TTC549 (cell line): ENCODE measurements around the gene SEC23B.
"Not testable (repeated sequence)": the region's sequence is repeated elsewhere in the genome, so short reads cannot be mapped to it uniquely, and the experiment has no call there.

ENCODE experiments used
- FAIRE-seq: peaks from 2 replicates; lab custom pipeline; 2012; peaks lifted over from hg19 to GRCh38; lab: Jason Lieb, UNC

SEC23B gene

GRCh38 chr20:18526761-18527160 lies 19.0 kb downstream of the SEC23B start:
- not testable (repeated sequence) for FAIRE-seq

GRCh38 chr20:18527339-18527738 lies 19.6 kb downstream of the SEC23B start:
- FAIRE-seq = no peak

- FAIRE-seq = no peak
These were observed 20.1 kb downstream of the SEC23B start for GRCh38 chr20:18527836-18528235.

- no peak for FAIRE-seq
These were observed 21.3 kb downstream of the SEC23B start for GRCh38 chr20:18529041-18529440.

- FAIRE-seq = no peak
These were observed 24.9 kb downstream of the SEC23B start for GRCh38 chr20:18532626-18533025.

- FAIRE-seq = no peak
These were observed 25.8 kb downstream of the SEC23B start for GRCh38 chr20:18533491-18533890.

GRCh38 chr20:18533978-18534644 lies 26.4 kb downstream of the SEC23B start:
- FAIRE-seq = no peak

- no peak for FAIRE-seq
These were observed 29.9 kb downstream of the SEC23B start for GRCh38 chr20:18537651-18538050.

- no peak for FAIRE-seq
These were observed 34.0 kb downstream of the SEC23B start for GRCh38 chr20:18541741-18542140.

- no peak for FAIRE-seq
These were observed 35.5 kb downstream of the SEC23B start for GRCh38 chr20:18543216-18543615.

- FAIRE-seq = no peak
These were observed 36.2 kb downstream of the SEC23B start for GRCh38 chr20:18543932-18544331.

- FAIRE-seq = no peak
These were observed 37.8 kb downstream of the SEC23B start for GRCh38 chr20:18545566-18545965.

- FAIRE-seq = no peak
These were observed 40.7 kb downstream of the SEC23B start for GRCh38 chr20:18548465-18548864.

- FAIRE-seq = no peak
These were observed 46.0 kb downstream of the SEC23B start for GRCh38 chr20:18553746-18554145.

- FAIRE-seq = peak; percentile 80
These were observed 59.4 kb downstream of the SEC23B start, which contains the start of gene SMIM26 for GRCh38 chr20:18566892-18567738. SMIM26 (plus strand) TSS chr20:18567432; CDS start chr20:18567479, 47 bp downstream.

GRCh38 chr20:18567739-18568091 lies 60.0 kb downstream of the SEC23B start:
- no peak for FAIRE-seq

GRCh38 chr20:18571009-18571408 lies 63.3 kb downstream of the SEC23B start:
- no peak for FAIRE-seq

GRCh38 chr20:18571578-18571977 lies 63.8 kb downstream of the SEC23B start:
- FAIRE-seq = no peak

GRCh38 chr20:18577942-18578341 lies 70.2 kb downstream of the SEC23B start:
- FAIRE-seq = no peak

- FAIRE-seq = no peak
These were observed 70.8 kb downstream of the SEC23B start for GRCh38 chr20:18578581-18578980.

GRCh38 chr20:18580012-18580411 lies 72.3 kb downstream of the SEC23B start:
- FAIRE-seq = no peak

GRCh38 chr20:18585134-18585533 lies 77.4 kb downstream of the SEC23B start:
- no peak for FAIRE-seq

- no peak for FAIRE-seq
These were observed 80.2 kb downstream of the SEC23B start, which contains the start of gene DTD1 for GRCh38 chr20:18587665-18588573. DTD1 (plus strand) TSS chr20:18588054; CDS start chr20:18588073, 19 bp downstream.
